ENCODE data around the gene KCNE2.

DNA sequence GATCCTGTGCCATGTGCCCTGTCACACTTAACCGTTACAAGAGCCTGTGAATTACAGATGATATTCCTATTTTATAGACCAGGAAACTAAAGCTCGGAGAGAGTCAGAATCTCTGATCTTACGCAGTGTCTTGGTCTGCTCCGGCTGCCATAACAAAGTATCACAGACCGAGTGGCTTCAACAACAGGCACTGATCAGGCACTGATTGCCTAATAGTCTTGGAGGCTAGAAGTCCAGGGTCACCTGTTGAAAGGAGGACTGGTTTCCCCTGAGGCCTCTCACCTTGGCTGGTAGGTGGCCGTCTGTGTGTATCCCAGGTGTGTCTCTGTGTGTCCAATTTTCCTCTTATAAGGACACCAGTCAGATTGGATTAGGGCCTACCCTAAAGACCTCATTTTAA, 31.5 kb upstream of the KCNE2 start:
- TF ChIP-seq, protein P1, sequence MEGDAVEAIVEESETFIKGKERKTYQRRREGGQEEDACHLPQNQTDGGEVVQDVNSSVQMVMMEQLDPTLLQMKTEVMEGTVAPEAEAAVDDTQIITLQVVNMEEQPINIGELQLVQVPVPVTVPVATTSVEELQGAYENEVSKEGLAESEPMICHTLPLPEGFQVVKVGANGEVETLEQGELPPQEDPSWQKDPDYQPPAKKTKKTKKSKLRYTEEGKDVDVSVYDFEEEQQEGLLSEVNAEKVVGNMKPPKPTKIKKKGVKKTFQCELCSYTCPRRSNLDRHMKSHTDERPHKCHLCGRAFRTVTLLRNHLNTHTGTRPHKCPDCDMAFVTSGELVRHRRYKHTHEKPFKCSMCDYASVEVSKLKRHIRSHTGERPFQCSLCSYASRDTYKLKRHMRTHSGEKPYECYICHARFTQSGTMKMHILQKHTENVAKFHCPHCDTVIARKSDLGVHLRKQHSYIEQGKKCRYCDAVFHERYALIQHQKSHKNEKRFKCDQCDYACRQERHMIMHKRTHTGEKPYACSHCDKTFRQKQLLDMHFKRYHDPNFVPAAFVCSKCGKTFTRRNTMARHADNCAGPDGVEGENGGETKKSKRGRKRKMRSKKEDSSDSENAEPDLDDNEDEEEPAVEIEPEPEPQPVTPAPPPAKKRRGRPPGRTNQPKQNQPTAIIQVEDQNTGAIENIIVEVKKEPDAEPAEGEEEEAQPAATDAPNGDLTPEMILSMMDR (IDR thresholded peaks at IDR 0.05; ENCODE audit: low read depth, low read length): no peak
- TF ChIP-seq EZH2phosphoT487 (IDR thresholded peaks at IDR 0.05; ENCODE audit: low read depth): no peak

Measured in OCI-LY3 (cell line).